OCI-LY7 (cell line): ENCODE measurements around the gene GALK1. TPM values are rescaled to one million over a fixed set of nuclear protein-coding genes. Genes with fewer than 3 reads are reported as not detected.

Experiments used
- BruUV-seq: library from RNA; stranded (reverse); fragments of 400-500 nt; replicated peaks from 2 replicates; lab custom pipeline; 2021; lab: Mats Ljungman, UMichigan
- CTCF ChIA-PET: fragments of 300-600 bp; sonication (Branson Sonifier 250); formaldehyde crosslinking; loops from one replicate; lab custom pipeline; 2022; ENCODE audit warnings: antibody characterized with exemption; ENCODE audit not compliant: unreplicated experiment; lab: Charles Lee
- POLR2A ChIA-PET: fragments of 300-600 bp; sonication (Branson Sonifier 250); formaldehyde crosslinking; loops from one replicate; lab custom pipeline; 2022; ENCODE audit warnings: antibody characterized with exemption; lab: Charles Lee
- DNase-seq: peaks from one replicate; pipeline ENCODE4 v3.0.0-alpha.2; 2015; ENCODE audit warnings: low spot score
- H2AFZ ChIP-seq: fragments of 200-600 bp; sonication (generic), shearing (Covaris generic); 2 replicates; pipeline ENCODE4 v1.6.1; 2014; ENCODE audit warnings: mild to moderate bottlenecking, antibody characterized with exemption, low read length, moderate library complexity
- H3K27ac ChIP-seq: fragments of 200-600 bp; sonication (generic); 2 replicates; pipeline ENCODE4 v1.5.1; 2014; ENCODE audit warnings: mixed run types, low read depth, mild to moderate bottlenecking, moderate library complexity, low read length, inconsistent platforms; ENCODE audit not compliant: poor library complexity, severe bottlenecking
- H3K36me3 ChIP-seq: fragments of 200-600 bp; sonication (generic); 2 replicates; pipeline ENCODE4 v1.6.1; 2014; ENCODE audit warnings: mild to moderate bottlenecking, antibody characterized with exemption, low read length, moderate library complexity, mixed read lengths; ENCODE audit not compliant: insufficient read depth
- H3K4me1 ChIP-seq: fragments of 200-600 bp; sonication (generic); 2 replicates; pipeline ENCODE4 v1.5.1; 2014; ENCODE audit warnings: mild to moderate bottlenecking, low read length; ENCODE audit not compliant: insufficient read depth, poor library complexity, severe bottlenecking
- H3K4me2 ChIP-seq: fragments of 200-600 bp; sonication (generic); 2 replicates; pipeline ENCODE4 v1.6.1; 2014; ENCODE audit warnings: mild to moderate bottlenecking, low read length
- H3K4me3 ChIP-seq: fragments of 200-600 bp; sonication (generic); 2 replicates; pipeline ENCODE4 v1.5.1; 2014; ENCODE audit warnings: mild to moderate bottlenecking, low read depth, low read length; ENCODE audit not compliant: poor library complexity, severe bottlenecking
- H3K79me2 ChIP-seq: fragments of 200-600 bp; sonication (generic); 2 replicates; pipeline ENCODE4 v1.6.1; 2016; ENCODE audit warnings: low read depth, mild to moderate bottlenecking, low read length, moderate library complexity, mixed read lengths; ENCODE audit not compliant: insufficient read depth
- H3K9me2 ChIP-seq: fragments of 200-600 bp; sonication (generic); 2 replicates; pipeline ENCODE4 v1.6.1; 2016; ENCODE audit warnings: mild to moderate bottlenecking, low read length, mixed read lengths; ENCODE audit not compliant: insufficient read depth
- H3K9me3 ChIP-seq: fragments of 200-600 bp; sonication (generic); 2 replicates; pipeline ENCODE4 v1.6.1; 2014; ENCODE audit warnings: mild to moderate bottlenecking, mixed run types, low read length, mixed read lengths
- H4K20me1 ChIP-seq: fragments of 200-600 bp; sonication (generic); 2 replicates; pipeline ENCODE4 v1.6.1; 2014; ENCODE audit warnings: mild to moderate bottlenecking, antibody characterized with exemption, low read length, moderate library complexity, mixed read lengths; ENCODE audit not compliant: insufficient read depth
- CTCF ChIP-seq: fragments of 200-600 bp; sonication (generic); conservative IDR thresholded peaks from 2 replicates; pipeline ENCODE4 v1.5.1; 2014; ENCODE audit warnings: mild to moderate bottlenecking, antibody characterized with exemption, low read length, moderate library complexity, mixed read lengths
- EZH2phosphoT487 ChIP-seq: fragments of 200-600 bp; sonication (generic); IDR thresholded peaks from 2 replicates; pipeline ENCODE4 v1.6.1; 2018; ENCODE audit warnings: low read depth, borderline replicate concordance, mild to moderate bottlenecking, mixed run types, antibody characterized with exemption, low read length, moderate library complexity, mixed read lengths
- intact Hi-C: fragments of 100-400 bp; cut with micrococcal nuclease; formaldehyde crosslinking; loops from one replicate; pipeline ENCODE4 v1.10.0; 2022; ENCODE audit not compliant: unreplicated experiment
- total RNA-seq, 2 experiments: library from RNA; depleted of rRNA in 1 of 2; stranded (reverse); fragments of >200 nt in 1 of 2; shearing (Covaris generic) in 1 of 2; gene quantifications; 2 replicates each; pipeline ENCODE4 v1.2.3, GENCODE V29; 2014 to 2022

Gene GALK1
- total RNA-seq, 2 experiments from 2014 or later: 74.8 to 99.4 TPM

GRCh38 chr17:75759457-75759856, 5.5 kb downstream of the GALK1 start:
- Histone ChIP-seq H3K9me3 (no peaks in the 10 kb centered on the region), H3K9me2 (no peaks in the 10 kb centered on the region), H3K4me1 (peaks cover 19% of the 10 kb centered on the region), H3K4me3 (no peak overlapping the region), H2AFZ (no peak overlapping the region), H3K27ac (no peak overlapping the region), H3K36me3 (0 out of 2 replicates have a peak, but pooled peaks cover 4% of the 10 kb centered on the region), H3K79me2 (no peaks in the 10 kb centered on the region), H4K20me1 (no peaks in the 10 kb centered on the region), H3K4me2 (no peak overlapping the region)
- DNase-seq: no peak
- ChIA-PET CTCF (interaction anchor here (0.5 to 0.7 kb wide), 2 partner anchors 21 to 95 kb away, joined by 3 to 6 read pairs; no protein-coding TSS in a partner anchor), POLR2A (interaction anchor here (0.6 to 1.2 kb wide), 3 partner anchors 20 to 46 kb away, joined by 3 to 6 read pairs (median 5); a partner anchor contains a TSS)
- TF ChIP-seq EZH2phosphoT487 (no peak), CTCF (no peak)
- BruUV-seq: no TSS peak
- intact Hi-C loops: no loop called here

- Histone ChIP-seq H3K9me2 (no peaks in the 10 kb centered on the region), H3K4me2 (no peak overlapping the region), H3K36me3 (0 out of 2 replicates have a peak, but pooled peaks cover 4% of the 10 kb centered on the region), H3K27ac (no peak overlapping the region), H3K79me2 (no peaks in the 10 kb centered on the region), H3K4me1 (peaks cover 18% of the 10 kb centered on the region), H3K4me3 (no peak overlapping the region), H3K9me3 (no peaks in the 10 kb centered on the region), H4K20me1 (no peaks in the 10 kb centered on the region), H2AFZ (no peak overlapping the region)
- intact Hi-C loops: no loop called here
- BruUV-seq: no TSS peak
- CTCF ChIA-PET: no interaction called here
- POLR2A ChIA-PET: no interaction called here
- DNase-seq: no peak
- TF ChIP-seq EZH2phosphoT487 (no peak), CTCF (peak; percentile 71)
Observed at GRCh38 chr17:75758131-75758905, 6.7 kb downstream of the GALK1 start.
